ENCODE results near the gene CLIP3.

DNA sequence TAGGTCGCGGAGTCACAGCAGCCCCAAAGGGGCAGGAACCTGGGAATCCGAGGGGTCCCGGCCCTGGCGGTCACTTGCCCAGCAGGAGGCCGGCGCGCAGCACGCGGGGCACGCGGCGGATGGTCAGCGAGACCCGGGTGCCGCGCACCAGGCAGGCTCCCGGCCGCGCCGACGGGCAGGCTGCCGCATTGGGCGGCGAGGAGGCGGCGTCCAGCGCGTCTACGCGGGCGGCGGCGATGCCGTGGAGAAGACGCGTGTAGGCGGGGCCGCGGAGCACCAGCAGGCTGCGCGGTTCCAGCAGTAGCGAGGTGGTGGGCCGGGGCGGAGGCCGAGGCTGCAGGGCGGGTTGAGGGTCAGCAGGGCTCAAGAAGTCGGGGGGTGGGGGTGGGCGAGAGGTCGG is 23.5 kb downstream of the CLIP3 start:
- TF ChIP-seq, protein P1, sequence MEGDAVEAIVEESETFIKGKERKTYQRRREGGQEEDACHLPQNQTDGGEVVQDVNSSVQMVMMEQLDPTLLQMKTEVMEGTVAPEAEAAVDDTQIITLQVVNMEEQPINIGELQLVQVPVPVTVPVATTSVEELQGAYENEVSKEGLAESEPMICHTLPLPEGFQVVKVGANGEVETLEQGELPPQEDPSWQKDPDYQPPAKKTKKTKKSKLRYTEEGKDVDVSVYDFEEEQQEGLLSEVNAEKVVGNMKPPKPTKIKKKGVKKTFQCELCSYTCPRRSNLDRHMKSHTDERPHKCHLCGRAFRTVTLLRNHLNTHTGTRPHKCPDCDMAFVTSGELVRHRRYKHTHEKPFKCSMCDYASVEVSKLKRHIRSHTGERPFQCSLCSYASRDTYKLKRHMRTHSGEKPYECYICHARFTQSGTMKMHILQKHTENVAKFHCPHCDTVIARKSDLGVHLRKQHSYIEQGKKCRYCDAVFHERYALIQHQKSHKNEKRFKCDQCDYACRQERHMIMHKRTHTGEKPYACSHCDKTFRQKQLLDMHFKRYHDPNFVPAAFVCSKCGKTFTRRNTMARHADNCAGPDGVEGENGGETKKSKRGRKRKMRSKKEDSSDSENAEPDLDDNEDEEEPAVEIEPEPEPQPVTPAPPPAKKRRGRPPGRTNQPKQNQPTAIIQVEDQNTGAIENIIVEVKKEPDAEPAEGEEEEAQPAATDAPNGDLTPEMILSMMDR (conservative IDR thresholded peaks at IDR 0.05; ENCODE audit: low read depth in 2 of 2): no peak
- no peak for TF ChIP-seq JUNB (IDR thresholded peaks at IDR 0.05; ENCODE audit: unreplicated experiment)
